Fibroblast of skin of right quadriceps (primary cell): ENCODE measurements around the gene NUDT21.
"Not testable (repeated sequence)": the region's sequence is repeated elsewhere in the genome, so short reads cannot be mapped to it uniquely, and the experiment has no call there.

Experiments
- DNase-seq: peaks from one replicate; pipeline ENCODE4 v3.0.0-alpha.2; 2013

The NUDT21 gene

GRCh38 chr16:56450986-56451752, at the start of gene NUDT21, which contains the start of gene OGFOD1:
NUDT21 (minus strand) TSS chr16:56451332; CDS start chr16:56451202, 130 bp downstream.
OGFOD1 (plus strand) TSS chr16:56451554; CDS start chr16:56451613, 59 bp downstream.
- DNase-seq = peak; percentile 97

DNA sequence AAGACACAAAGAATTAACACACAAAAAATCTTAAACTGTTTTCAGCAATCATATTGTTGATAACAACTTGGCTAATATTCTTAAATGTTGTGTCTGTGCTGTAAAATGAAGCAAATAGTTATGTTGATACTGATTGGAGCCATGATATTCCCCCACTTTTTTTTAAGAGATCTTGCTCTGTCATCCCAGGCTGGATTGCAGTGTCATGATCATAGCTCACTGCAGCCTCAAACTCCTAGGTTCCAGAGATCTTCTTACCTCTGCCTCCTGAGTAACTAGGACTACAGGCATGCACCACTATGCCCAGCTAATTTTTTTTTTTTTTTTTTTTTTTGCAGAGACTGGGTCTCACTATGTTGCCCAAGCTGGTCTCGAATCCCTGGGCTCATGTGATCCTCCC, 42.7 kb upstream of the NUDT21 start:
- no peak for DNase-seq

GRCh38 chr16:56493126-56493525, 42.0 kb upstream of the NUDT21 start:
- no peak for DNase-seq

DNA sequence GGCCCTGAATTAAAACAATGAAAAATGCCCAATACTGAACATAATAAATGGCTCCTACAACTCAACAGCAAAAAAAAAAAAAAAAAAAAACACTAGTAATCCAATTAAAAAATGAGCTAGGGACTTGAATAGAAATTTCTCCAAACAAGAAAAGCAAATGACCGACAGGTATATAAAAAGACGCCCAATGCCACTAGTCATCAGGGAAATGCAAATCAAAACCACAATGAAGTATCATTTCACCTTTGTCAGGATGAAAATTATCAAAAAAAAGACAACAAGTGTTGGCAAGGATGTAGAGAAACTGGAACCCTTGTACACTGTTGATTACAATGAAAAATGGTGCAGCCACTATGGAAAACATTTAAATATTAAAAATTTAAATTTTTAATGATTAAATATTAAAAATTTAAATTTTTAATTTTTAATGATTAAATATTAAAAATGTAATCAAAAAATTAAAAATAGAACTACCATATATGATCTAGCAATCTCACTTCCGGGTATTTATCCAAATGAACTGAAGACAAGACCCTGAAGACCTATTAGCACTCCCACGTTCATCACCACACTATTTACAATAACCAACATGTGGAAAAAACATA, 40.6 kb upstream of the NUDT21 start:
- no peak for DNase-seq

DNA sequence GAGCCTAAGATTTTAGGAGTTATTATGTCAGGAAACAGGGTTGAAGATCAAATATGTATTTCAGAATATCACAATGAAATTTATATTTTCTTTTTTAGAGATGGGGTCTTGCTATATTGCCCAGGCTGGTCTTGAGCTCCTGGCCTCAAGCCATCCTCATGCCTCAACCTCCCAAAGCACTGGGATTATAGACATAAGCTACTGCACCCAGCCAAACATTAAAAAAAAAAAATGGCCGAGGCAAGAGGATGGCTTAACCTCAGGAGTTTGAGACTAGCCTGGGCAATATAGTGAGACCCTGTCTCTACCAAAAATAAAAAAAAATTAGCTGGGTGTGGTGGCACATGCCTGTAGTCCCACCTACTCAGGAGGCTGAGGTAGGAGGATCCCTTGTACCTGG, 37.7 kb upstream of the NUDT21 start:
- DNase-seq = not testable (repeated sequence)

DNA sequence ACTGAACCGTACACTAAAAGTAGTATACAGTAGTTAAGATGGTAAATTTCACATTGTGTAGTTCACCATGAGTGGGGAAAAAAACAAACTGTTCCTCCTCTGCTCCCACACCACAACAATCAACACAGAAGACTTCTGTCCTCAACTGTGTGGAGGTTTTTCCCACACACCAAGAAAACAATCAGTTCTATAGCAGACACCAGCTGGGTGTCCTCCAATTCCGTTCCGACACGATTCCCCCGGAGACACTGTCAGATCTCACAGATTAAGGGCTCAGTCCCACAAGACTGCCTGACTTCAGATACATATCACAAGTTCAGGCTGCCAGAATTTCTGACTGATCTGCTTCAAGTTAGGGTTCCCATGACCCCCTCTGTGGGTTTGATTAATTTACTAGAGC, 36.9 kb upstream of the NUDT21 start:
- no peak for DNase-seq

GRCh38 chr16:56483394-56483793, 32.3 kb upstream of the NUDT21 start:
- DNase-seq = no peak

DNA sequence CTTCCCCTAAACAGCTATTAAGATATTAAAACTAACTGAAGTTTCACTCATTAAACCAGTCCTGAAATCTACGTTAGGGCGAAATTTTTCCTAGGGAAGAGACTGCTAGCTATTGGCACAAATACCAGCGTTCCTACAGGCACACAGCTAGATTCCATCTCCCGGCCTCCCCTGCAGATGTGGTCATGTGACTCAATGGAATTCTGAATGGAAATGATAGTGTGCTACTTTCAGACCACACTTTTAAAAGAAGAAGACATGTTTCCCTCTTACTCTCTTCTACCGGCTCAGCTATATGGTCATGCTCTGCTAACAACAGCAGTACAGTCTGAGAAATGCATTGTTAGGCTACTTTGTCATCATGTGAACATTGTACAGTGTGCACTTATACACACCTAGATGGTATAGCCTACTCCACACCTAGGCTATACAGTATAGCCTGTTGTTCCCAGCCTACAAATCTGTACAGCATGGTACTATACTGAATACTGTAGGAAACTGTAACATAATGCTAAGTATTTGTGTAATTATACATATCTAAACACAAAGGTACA, 31.6 kb upstream of the NUDT21 start:
- DNase-seq = no peak

DNA sequence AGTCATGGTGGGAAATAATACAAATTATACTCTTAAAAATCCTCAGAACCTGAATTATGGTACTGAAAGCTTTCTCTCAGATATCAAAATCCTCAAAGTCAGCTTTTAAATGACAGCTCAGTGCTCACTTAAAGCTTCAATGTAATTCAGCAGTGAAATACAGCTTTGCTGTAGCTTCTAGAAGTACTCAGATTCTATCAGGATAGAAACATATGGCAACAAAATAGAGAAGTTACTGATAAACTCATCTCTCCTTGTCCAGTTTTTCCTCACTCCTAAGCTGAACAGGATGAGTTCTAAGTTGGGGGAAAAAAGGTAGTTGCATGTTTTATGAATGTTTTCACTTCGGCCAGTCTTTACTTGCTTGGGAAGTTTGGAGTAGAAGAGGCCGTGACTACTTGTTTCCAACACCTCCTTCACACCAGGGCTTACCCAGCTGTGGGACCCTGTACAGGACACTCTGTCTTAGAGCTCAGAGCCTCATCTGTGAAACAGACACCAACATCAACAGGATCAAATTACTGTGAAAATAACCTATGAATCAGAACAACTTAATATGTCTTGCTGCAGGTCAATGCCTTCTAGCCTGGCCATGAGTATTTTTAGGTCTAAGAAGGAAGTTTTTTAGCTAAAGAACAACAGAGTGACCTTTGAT, 30.5 kb upstream of the NUDT21 start:
- no peak for DNase-seq

GRCh38 chr16:56480776-56481467, 29.8 kb upstream of the NUDT21 start:
- DNase-seq = no peak

DNA sequence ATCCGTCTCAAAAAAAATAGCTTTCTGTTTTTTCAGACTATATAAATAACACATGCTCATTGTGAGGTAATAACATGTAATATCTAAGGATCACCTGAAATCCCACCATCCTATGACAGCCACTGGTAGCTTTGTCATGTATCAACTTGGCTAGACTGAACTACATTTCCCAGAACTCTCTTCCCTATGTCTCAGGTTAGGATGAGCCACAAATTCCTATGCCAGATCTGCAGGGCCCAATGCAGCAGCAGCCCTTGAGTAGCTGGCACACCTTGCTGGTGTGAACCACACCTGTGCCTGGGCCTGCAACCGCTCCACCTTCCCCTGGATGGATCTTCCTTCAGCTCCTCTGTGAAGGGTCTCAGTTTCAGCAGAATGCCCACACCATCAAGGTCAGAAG, 28.3 kb upstream of the NUDT21 start:
- no peak for DNase-seq

- DNase-seq = peak; percentile 41
Observed at GRCh38 chr16:56478281-56479049, 27.3 kb upstream of the NUDT21 start.

DNA sequence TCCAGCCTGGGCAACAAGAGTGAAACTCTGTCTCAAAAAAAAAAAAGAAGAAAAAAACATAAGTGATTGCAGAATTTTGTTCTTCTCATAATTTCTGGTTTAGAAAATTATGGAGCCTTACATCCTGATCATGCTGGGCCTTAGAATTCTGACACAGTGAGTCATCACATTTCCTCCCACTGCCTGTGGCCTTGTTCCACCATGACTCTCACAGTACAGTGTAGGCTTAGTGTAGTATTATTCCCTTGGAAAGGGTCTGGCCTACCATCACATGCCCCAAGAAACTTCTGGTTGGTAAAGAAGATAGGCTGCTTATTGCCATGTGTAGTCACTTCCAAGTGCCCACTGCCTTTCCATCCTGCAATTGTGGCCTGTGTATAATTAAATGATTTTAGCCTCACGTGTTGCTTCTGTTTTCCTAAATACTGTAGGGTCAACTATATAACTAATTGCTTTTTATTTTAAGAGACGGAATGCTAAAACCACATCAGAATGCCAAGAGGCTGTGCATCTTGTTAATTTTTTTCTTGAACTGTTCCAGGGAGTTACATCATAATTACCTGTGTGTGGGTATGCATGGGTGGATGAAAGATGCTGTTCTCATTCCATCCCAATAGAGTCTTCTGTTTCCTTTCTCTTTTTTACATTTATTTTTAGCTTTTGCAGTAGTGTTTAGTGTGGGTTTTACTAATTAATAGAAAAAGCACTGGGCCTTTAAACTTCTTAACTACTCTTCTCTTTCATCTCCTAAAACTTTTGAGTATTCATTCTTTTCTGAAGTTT, 26.2 kb upstream of the NUDT21 start:
- peak; percentile 89 for DNase-seq

DNA sequence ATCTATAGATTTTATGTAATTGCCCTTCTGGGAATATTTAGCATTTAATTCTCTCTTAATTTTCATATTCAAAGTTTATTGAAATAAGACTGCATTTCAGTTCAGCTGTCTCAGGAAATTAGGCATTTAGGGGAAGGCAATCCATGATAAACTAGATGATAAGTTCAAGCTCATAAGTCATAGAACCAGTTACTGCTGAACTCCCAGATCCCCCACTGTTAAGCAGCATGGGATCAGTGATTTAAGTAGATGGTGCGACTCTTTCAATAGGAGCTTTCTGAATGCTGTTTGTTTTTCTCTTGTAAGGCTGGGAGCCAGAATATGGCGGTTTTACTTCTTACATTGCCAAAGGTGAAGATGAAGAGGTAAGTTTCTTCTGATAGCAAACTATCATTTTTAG, 24.1 kb upstream of the NUDT21 start:
- no peak for DNase-seq

DNA sequence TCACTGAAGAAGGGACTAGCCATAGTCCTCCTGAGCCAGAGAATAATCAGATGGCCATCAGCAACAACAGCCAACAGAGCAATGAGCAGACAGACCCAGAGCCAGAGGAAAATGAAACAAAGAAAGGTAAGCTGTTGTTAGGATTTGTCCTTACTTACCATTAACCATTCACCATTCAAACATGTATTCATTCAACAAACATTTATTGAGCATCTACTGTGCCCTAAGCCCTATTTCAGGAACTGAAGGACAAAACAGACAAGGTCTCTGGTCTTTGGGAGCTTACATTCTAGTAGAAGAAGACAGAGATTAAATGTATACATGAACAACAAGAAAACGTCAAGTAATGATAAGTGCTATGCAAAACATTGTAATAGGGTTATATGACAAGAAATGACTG, 19.5 kb upstream of the NUDT21 start:
- DNase-seq = no peak

DNA sequence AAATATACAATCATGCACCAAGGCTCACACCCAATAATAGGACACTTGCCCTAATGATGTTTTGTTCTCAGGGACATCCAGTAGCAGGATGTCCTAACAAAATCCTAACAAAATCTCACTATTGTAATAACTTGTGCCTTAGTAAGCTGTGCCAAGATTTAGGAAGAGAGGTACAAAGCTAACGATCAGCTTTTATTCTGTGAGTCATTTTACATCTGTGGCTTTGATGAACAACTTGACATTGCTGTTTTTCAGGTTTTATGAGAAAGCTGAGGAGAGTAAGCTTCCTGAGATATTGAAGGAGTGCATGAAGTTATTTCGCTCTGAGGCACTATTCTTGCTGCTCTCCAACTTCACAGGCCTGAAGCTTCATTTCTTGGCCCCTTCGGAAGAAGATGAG, 19.1 kb upstream of the NUDT21 start:
- no peak for DNase-seq

DNA sequence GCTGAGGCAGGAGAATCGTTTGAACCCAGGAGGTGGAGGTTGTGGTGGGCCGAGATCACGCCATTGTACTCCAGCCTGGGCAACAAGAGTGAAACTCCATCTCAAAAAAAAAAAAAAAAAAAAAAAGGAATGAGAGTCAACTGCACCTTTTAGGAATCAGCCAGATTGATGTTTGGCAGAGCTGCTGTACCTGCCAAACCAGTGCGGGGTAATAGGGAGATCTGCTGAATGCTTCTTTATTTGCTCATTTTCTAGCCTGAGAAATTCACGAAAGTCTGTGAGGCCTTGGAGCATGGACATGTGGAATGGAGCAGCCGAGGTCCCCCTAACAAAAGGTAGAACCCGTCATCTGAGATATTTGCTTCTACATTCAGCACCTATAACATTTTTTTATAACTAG, 18.6 kb upstream of the NUDT21 start:
- no peak for DNase-seq

DNA sequence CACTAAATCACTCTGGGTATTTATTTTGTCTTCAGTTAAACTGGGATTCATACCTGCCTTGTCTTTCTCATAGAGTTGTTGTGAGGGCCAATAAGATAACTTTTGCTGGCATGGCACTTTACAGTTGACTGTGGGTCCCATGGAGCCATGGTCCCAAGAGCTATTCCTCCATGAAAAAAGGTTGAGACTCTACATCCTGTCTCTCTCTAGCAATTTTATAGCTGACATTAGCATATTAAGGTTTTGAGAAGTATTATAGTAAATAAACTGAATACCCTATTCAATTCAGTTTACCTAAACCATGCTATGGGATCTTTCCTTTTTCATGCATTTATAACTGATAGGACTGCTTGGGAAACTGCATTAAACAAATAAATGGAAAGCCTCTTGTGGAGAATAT, 17.7 kb upstream of the NUDT21 start:
- DNase-seq = no peak

DNA sequence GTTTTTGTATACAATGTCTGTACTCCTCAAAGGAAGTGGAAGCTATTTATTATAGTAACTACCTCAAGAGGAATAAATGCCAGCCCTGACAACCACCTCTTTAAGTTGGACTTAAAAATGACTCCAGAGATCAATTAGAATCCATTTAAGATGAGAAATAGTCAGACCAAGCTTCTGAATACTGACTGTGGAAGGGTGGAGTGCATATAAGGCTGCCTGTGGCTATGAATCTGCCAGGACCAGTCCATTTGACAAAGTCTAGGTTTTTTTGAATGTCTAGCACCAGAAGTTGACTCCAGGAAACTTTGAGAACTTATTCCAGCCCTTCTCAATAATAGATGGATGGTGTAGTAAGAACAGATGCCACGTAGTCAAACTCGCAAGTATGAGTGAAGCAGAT, 15.2 kb upstream of the NUDT21 start:
- DNase-seq = no peak

DNA sequence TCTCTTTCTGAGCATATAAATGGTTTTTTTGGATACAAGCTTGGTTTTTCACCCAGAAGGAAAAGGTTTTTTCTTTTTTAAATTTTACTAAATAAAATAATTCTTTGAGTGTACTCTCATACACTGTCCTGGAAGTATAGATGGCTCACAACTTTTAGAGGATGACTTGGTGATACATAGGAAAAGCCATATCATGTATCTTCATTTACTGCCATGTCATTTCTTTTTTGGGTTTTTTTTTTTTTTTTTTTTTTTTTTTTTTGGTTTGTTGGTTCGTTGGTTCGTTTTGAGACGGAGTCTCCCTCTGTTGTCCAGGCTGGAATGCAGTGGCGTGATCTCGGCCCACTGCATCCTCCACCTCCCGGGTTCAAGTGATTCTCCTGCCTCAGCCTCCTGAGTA, 12.0 kb upstream of the NUDT21 start:
- no peak for DNase-seq

GRCh38 chr16:56462064-56462796, 11.1 kb upstream of the NUDT21 start:
- DNase-seq = no peak
